CD4-positive, alpha-beta T cell treated with Interleukin-15 for 4 hours (primary cell): ENCODE data around the gene TCERG1L.
"Not testable (repeated sequence)": the region's sequence is repeated elsewhere in the genome, so short reads cannot be mapped to it uniquely, and the experiment has no call there.

ENCODE experiments used
- DNase-seq: peaks from one replicate; pipeline ENCODE4 v3.0.0-alpha.2; 2020; ENCODE audit warnings: low spot score

Gene TCERG1L

DNA sequence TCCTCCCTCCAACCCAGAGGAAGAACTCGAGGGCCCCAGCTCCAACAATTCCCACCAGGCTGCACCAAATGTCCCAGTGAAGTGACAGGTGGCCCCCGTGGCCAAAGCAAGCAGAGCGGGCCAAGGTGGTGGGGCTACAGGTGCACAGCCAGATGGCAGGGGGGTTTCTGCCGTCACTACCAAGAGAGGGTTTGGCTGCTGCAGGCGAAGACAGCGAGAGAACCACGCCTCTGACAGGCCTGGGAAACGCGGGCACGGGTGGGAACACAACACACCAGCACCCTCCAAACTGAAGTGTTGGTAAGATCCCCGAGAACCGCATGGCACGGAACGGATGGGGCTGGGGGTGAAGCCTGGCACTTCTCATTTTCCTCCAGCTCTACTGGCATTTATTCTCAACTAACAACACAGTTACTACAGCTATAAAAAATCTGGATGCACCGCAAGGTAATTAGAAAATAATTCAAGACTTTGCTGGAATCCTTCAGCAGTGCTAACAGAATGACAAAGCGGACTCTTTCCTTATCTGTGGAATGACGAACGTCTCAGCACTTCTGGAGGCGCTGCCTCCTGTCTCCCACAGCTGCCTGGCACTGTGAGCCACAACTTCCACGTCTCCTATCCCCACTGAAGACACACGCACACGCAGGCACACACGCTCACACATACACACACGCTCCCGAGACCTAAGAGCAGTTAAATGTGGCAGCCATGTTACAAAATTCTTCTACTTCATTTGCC, 167.9 kb downstream of the TCERG1L start:
- no peak for DNase-seq

DNA sequence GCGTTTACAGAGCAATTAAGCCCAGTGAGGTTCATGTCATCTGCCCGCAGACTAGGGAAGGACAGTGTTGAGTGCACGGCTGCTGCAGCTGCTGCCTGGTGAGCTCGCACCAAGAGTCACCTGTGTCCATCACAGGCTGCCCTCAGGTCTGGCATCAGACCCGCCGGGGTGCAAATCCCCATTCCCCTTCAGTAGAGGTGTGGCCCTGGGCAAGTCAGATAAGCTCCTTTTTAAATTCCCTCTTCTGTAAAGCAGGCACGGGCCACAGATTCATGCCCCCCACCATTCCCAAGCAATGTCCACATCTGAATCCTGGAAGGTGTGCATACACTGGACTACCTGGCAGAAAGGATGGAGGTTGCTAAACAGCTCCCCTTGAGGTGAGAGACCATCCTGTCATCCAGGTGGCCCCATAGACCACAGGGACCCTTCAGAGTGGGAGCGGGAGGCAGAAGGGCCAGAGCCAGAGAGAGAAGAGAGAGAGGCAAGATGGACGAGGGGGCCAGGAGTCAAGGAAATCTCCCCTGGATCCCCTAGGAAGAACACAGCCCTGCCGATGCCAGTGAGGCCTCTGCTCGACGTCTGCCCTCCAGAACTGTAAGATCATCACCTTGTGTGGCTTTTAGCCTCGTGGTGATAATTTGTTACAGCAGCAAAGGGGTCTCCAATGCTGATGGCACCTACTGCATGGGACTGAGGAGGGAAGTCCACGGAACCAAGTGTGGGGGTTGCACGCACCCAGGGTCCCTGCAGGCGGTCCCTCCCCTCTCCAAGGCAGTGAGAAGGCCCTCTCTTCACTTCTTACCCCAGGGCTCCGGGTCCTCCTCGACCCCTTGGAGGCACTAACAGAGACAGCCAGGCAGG, 168.8 kb downstream of the TCERG1L start:
- DNase-seq, result no peak

DNA sequence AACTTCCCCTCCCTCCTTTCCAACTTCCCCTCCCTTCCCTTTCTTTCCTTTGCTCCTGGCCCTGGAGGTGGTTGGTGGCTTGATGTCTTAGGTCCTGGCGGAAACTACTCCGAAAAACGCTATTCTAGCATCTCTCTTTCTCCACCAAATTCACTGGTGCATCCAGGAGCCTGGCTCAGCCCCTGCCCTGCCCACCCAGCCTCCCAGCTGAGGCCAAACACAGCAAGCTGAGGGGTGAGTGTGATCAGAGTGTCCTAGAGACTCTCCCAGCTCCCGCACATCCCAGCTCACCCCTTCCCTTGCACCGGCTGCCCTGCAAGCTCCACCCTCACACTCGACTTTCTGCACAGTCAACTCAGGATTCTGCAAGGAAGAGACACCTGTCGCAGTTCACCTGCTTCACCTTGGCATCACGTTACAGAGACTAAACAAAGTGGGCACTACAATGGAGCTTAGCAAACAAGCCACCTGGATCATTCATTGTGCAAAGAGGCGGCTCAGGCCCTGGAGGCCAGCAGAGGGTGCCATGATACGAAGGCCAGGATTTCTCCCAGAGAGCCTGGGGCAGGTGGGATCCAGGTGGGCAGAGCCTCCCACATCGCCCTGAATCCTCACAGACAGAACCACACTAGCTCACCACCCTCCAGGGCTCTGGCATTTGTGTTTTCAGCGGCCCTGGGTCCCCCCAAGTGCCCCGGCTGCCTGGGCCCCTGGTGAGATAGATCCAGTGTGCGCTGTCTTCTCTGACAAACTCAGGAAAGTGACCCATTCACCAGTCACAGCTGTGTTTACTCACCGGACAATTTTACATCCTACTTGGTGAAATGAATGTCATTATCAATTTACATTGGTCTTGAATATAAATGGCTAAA, 169.6 kb downstream of the TCERG1L start:
- DNase-seq, result no peak

DNA sequence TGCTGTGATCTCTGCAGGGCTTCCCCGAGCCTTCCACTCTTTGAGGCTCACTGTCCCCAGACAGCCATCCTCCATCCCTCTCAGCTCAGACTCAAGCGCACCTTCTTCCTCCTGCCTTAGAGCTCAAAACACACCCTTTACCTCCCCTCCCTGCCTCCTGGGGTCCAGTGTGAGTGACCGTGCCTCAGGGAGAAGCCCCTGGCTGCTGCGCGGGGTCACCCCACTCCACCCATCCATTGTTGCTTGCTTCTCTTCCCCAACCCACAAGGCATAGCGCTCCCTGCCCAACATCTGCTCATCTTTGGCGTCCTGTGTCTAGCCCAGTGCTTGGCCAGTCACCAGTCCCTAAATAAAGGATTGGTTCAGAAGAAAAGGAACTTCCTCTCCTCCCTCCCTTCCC, 170.3 kb downstream of the TCERG1L start:
- no peak for DNase-seq

DNA sequence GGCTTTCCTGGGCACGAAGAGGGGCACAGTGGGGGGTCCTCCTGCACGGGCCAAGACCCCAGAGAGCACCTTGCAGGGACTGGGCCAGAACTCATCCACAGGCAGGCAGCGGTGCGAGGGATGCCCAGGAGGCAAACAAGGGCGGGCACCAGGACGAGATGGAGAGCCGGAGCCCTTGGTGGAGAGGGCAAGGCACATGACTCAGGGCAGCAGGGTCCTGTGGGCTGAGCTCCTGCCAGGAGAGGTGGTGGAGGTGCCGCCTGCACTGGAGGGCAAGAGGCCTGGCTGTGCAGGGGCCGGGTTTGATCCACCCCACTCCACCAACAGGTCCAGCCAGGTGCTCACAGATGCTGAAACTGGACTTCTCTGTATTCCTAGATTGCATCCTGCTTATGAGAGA, 170.9 kb downstream of the TCERG1L start:
- no peak for DNase-seq

DNA sequence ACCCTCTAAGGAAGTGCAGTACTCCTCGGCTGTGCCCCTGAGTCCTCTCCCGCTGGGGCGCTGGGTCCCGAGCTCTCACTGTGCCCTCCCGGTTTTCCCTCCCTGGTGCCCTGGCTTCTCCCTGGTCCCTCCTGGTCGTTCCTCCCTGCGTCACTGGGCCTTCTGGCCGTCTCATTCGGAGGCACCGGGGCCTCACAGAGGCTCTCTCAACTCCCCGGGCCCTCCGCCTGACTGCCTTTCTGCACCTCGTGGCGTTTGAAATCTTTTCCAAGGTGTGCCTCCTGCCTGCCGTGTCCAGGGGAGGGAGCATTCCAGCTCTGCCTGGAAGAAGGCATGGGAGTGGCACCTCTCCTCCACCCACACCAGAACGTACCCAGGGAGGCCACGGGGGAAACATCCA, 174.3 kb downstream of the TCERG1L start:
- DNase-seq, result no peak

DNA sequence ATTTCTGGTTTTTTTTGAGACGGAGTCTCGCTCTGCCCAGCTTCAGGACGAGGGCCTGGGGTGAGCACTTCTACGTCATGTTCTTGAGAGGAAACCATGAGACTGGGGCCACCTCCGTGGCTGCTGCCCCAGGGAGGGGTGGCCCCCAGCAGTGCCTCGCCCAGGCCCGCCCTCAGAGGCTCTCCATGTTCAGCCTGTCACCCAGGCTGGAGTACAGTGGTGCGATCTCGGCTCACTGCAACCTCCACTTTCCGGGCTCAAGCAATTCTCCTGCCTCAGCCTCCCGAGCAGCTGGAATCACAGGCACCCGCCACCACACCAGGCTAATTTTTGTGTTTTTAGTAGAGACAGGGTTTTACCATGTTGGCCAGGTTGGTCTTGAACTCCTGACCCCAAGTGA, 175.2 kb downstream of the TCERG1L start:
- not testable (repeated sequence) for DNase-seq

DNA sequence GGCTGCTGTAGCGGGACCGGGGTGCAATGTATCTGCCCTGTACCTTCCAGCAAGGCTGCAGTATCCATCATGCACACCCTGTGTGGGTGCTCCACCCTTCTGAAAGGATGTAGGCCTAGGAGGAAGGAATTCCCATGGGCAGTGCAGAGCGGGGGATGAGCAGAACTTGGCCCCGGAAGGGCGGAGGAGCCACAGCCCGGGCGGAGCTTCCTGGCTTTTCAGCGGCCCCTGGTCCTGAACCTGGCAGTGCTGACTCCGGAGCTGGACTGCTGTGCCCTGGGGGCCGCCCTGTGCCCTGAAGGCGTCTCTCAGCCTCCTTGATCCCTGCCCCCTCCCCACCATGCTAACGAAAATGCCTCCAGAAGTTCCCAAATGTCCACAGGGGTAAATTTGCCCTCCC, 175.8 kb downstream of the TCERG1L start:
- no peak for DNase-seq

DNA sequence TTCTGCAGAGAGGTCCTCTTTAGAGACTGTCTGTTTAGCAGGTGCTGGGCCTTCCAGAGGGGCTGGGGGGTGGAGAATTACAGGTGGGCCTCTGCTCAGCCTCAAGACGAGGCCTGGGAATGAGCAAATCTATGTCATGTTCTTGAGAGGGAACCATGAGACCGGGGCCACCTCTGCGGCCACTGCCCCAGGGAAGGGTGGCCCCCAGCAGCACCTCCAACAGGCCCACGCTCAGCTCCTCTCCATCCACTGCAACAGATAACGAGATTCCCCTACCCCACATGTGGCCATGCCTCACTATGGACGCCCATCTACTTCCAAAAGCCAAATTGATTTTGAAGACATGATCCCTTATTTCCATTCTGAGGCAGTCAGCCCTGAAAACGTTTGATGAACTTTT, 176.9 kb downstream of the TCERG1L start:
- DNase-seq, result no peak

DNA sequence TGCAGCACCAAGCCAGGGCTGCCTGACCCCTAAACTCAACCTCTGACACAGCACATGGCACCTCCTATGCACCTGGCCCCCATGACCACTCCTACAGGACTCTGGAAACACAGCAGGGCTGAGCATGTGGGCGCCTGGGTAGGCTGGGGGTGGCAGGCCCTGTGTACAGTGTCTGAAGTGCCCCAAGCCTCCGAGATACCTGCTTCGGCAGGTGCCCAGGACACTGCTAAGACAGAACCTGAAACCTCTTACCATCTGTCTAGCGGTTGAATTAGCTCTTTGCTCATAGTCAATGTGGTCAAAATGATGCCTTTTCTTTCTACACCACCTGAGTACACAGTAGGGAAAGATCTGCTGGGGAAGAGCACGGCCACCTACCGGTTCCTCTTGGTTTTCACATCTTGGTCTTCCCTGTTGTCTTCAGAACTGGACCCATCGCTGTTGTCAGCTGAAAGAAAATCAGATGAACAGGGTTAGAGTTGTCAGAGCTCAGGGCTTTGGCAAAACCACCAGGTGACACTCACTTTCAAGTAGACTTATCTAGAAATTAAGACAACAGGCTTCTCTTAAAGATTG, 177.4 kb downstream of the TCERG1L start:
- DNase-seq, result no peak

DNA sequence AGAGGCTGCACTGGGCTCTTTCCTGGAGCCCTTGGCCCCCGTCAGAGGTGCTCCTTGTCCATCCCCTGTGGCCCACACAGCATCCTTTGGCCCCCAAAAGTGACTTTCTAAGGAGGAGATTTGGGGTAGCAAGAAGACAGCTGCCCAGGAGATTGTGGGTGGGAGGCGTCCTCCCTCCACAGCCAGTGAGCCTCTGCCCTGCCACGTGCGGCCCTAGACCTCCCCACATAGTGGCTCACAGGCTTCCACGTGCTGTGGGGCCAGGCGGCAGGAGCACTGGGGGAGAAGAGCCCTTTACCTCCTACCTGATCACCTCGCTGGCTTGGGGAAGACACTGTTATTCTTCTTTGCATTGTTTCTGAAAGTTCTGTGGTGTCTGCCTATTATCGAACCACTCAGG, 178.8 kb downstream of the TCERG1L start:
- DNase-seq, result no peak

DNA sequence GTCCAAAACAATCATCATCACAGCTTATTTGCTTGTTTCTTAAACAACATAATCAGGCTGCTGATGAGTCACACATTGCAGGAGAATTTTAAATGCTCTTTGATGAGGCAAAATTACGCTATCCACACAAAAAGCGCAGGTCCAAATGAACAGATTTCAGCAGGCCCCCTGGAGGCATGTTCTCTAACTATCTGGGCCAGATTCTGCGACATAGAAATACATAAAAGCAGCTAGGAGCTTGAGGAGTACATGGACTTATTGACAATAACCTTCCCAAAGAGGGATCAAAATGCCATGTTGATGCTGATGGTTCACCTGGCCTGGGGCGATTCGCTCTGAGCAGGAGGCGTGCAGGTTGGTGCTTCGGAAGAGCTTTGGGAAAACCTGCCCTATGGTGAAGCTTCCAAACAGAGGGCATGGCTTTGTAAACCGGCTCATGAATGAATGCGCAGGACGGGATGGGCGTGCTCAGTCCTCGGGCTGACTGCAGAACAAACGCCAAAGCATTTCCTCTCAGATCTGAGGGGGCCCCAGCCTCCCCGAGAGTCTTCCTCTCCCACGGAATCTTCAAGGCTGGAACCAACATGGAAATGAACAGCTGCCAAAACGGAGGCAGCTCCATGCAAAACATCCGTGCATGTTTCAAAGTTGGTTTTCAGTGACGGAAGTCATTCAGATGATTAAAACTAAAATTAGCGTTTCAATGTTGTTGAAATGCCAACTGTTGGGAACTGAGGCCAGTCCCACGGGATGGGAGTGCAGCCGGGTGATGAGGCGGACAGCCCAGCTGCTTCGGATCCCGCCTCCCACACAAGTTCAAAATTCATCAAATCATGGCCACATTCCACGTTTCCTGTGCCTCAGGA, 179.6 kb downstream of the TCERG1L start:
- no peak for DNase-seq

DNA sequence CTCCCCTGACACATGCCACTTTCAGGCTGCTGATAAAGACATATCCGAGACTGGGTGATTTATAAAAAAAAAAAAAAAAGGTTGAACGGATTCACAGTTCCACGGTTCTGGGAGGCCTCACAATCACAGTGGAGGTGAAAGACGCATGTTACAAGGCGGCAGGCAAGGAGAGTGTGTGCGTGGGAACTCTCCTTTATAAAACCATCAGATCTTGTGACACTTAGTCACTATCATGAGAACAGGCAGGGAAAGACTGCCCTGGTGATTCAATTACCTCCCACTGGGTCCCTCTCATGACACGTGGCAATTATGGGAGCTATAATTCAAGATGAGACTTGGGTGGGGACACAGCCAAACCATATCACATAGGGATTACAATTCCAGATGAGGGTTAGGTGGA, 181.5 kb downstream of the TCERG1L start:
- no peak for DNase-seq

DNA sequence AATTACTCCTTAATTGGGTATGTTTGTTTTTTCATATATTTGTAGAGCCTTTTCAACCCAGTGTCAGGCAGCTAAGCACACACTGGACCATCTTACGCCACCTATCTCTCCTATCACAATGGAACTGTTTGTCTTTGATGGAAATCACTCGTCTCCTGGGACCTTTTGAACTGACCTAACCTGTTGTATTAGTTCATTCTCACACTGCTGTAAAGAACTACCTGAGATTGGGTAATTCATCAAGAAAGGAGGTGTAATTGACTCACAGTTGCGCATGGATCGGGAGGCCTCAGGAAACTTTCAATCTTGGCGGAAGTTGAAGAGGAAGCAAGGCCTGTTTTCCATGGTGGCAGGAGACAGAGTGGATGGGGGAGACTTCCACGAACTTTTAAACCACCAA, 182.0 kb downstream of the TCERG1L start:
- no peak for DNase-seq

DNA sequence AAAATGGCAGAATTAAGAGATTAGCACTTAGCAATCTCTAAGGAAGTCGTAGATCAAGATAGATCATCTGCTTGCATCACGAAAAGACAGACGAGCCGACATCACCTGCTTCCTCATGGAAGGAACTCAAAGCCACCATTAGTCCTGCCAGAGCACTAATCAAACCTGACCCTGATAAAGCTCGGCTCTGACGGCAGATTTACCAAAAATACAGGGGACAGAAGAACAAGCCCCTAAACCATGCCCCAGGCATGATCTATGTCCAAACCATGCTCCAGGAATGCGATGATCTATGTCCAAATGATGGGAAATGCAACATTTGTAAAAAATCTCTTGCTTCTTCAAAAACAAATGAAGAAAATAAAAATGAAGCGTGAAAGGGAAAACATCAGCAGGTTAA, 182.8 kb downstream of the TCERG1L start:
- no peak for DNase-seq

DNA sequence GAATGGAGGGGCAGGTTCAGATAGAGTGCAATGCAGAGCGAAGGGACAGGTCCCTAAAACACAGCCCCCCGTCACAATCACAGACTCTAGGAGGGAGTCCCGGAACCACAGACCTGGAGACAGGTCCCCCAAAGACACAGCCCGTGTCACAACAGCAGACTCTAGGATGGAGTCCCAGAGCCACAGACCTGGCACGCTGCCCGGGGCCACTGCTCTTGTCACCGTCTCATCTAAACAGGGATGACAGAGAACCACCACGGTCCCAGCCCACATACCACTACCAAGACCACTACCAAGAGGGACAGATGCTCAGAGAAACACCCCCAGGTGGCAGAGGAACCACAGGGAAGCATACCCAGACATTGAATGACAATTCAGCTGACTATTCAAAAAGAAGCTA, 183.9 kb downstream of the TCERG1L start:
- DNase-seq, result no peak

DNA sequence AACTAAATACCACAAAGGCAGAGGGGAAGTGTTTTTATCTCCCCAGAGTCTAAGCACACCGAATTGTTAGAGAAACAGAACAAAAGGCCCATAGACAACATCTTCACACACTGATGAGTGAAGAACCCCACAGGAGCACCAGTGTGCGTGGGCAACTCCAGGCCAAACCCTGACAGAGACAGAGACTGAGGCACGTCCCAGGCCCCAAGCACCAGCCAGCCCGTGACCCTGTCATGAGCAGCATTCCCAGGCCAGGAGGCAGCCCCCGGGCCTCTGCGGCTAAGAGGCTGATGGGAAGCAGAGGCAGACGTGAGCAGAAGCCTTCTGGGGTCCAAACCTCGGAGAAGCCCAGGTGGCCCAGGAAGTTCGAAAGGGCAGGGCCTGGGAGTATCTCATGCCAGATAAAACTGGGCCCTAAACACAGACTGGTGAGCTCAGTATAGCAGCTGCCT, 184.4 kb downstream of the TCERG1L start:
- no peak for DNase-seq

DNA sequence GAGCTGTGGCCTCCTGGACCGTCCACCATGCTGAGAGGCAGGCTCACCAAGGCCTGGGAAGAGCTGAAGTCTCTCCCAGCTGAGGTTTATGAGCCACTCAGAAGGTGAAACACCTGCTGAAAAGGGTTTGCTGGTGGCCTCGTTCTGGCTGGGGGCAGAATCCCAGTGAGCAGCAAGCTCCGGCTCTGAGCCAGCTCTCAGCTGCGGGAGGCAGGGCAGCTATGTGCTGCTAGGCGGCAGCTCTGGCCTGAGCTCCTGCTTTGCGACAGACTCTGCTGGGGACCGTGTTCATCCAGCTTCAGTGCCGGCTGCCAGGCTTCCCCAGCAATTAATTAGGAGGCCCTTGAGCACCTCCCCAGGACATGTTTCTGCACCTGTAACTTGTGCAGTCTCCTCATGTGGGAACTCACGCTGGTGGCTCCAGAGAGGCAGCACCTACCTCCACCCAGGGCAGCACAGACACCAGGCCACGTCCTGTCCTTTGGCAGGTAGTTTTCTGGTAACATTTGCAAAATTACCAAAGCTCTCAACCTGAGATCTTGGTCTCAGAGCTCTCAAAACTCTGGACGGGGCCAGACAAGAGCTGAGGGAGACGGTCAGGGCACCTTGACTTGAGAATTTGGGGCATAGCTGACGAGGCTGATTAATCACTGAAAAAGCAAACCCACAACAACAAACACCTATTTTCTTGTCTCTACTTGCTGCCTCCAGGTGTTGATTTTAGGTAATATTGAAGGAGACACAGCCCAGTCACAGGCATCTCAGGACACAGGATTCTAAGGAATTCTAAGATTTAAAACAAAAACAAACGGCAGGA, 185.0 kb downstream of the TCERG1L start:
- no peak for DNase-seq

DNA sequence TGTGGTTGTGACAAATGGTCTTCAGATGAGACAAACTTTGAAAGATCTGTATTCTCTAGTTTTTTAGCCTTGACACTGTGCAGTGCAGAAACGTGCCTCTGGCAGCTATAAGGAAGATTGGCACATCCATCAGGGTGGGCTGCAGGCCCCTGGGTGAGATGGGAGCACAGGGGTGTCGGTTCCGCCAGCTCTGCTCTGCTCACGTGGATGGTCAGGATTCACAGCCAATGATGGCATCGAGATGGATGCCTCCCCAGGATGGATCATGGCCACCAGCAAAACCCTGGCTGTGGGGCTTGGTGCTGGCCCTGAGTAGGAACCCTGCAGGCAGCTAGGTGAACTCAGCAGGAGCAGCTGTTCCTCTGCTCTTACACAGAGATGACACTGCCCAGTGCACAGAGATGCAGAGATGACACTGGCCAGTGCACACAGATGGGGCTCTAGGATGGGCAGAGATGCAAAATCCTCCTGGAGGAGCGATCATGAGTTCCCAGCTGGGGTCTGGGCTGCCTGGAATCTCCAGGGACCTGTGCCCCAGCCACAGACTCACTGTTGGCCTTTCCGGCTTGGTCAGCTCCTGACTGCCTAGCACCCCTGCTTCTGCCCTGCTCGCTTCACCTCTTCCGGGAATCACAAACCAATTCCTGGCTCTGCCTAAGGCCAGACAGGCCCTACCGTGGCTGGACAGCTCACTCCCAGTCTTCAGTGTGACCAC, 185.9 kb downstream of the TCERG1L start:
- no peak for DNase-seq

DNA sequence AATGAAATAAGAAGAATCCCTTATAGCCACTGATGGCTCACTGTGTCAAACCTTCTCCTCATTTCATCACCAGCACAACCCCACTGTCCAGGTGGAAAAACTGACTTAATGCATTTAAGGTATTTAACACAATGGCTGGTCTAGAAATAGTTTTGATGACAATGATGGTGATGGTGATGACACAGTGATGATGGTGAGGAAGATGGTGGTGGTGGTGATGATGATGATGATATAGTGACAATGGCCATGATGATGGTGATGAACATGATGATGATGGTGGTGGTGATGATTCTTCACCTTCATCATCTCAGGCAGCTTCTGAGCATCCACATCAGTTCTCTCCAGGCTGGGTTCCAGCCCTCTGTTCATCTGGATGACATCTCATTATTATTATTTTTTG, 186.6 kb downstream of the TCERG1L start:
- no peak for DNase-seq
